ENCODE data around the gene SSH2.
"Not testable (repeated sequence)": the region's sequence is repeated elsewhere in the genome, so short reads cannot be mapped to it uniquely, and the experiment has no call there.

Gene SSH2

GRCh38 chr17:29914819-29915537 lies 15.1 kb downstream of the SSH2 start:
- no peaks in the 10 kb centered on the region for H3K9me3 Mint-ChIP-seq
- peaks cover 3% of the 10 kb centered on the region for H3K36me3 Mint-ChIP-seq (ENCODE audit: low read depth)
- H3K4me1 Mint-ChIP-seq, result peaks cover 24% of the 10 kb centered on the region
- H3K27ac Mint-ChIP-seq, result no peak overlapping the region
- H3K4me3 Mint-ChIP-seq, result no peak overlapping the region
- ATAC-seq, result no peak
- no peak for DNase-seq
- H3K27me3 Mint-ChIP-seq, result no peaks in the 10 kb centered on the region

DNA sequence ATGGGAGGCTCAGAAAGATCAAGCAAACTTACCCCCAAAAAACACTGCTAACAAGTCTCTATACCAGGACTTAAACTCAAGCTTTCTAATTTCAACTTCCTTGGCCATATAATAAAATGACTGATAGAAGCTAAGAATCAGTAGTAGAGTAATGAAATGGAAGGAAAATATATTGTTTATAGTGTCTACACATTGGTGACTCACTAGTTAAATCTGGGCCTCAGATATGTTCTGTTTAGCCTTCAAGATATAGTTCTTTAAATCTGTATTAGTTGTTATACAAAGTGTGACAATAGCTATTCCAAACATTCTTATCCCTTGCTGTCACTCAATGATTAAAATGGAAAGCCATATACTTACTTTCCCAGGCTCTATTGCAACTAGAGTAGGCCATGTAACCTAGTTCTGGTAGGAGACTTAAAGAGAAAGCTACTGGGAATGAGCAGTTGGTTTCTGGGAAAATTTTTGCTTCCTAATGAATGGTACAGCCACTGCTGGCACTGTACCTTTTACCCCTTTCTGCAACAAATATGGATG lies 18.3 kb downstream of the SSH2 start:
- Mint-ChIP-seq H3K27ac (no peak overlapping the region), H3K4me3 (no peak overlapping the region), H3K4me1 (peaks cover 20% of the 10 kb centered on the region), H3K36me3 (ENCODE audit: low read depth) (peaks cover 7% of the 10 kb centered on the region), H3K27me3 (no peaks in the 10 kb centered on the region), H3K9me3 (peaks cover 5% of the 10 kb centered on the region)
- DNase-seq (no peak), ATAC-seq (no peak)

DNA sequence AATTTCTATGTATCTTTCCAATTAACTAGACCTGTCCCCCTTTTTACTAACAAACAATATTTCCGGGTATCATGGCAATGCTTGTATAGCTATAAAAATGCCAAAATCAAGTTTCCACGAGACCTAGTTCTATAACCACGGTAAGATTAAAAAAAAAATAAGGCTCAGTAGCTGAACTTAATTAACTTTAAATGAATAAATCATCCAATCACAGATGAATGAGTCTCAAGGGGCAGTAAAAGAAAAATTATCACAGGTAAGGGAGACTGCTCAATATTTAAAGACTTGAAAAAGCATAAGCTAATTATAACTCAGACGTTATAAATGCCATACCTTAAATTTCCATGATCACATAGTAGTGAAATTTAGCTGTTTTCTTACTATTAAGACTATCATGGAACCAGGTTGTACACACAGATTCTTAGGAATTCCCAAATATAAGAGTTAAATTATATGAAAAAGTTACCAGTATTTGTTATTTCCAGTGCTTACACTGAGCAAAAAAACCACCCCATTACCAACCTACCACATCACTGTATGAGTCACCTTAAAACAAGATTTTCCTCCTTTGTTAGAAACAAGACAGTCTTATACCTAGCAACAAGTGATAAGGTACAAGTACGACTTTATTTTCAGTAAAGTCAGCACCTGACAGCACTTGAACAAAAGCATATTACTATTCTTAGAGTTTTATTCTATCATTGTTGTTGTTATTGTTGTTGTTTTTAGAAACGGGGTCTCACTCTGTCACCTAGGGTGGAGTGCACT lies 20.6 kb downstream of the SSH2 start:
- Mint-ChIP-seq H3K27ac (no peak overlapping the region), H3K4me1 (peaks cover 17% of the 10 kb centered on the region), H3K27me3 (no peaks in the 10 kb centered on the region), H3K4me3 (no peak overlapping the region), H3K9me3 (peaks cover 7% of the 10 kb centered on the region), H3K36me3 (ENCODE audit: low read depth) (peaks cover 7% of the 10 kb centered on the region)
- DNase-seq, result no peak
- ATAC-seq, result peak; percentile 94

DNA sequence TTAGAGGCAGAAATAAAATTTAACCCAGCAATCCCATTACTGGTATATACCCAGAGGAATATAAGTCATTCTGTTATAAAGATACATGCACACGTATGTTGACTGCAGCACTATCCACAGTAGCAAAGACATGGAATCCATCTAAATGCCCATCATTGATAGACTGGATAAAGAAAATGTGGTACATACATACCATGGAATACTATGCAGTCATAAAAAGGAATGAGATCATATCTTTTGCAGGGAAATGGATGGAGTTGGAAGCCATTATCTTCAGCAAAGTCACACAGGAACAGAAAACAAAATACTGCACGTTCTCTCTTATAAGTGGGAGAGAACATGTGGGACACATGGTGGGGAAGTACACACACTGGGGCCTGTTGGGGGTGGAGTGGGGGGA lies 23.1 kb downstream of the SSH2 start:
- Mint-ChIP-seq H3K4me3 (no peak overlapping the region), H3K27me3 (no peaks in the 10 kb centered on the region), H3K36me3 (ENCODE audit: low read depth) (peaks cover 4% of the 10 kb centered on the region), H3K4me1 (peaks cover 32% of the 10 kb centered on the region), H3K9me3 (peaks cover 7% of the 10 kb centered on the region), H3K27ac (no peak overlapping the region)
- DNase-seq, result no peak
- no peak for ATAC-seq

- Mint-ChIP-seq H3K9me3 (peaks cover 7% of the 10 kb centered on the region), H3K27ac (no peak overlapping the region), H3K4me3 (no peak overlapping the region), H3K27me3 (no peaks in the 10 kb centered on the region), H3K36me3 (ENCODE audit: low read depth) (peaks cover 4% of the 10 kb centered on the region), H3K4me1 (peaks cover 40% of the 10 kb centered on the region)
- DNase-seq, result no peak
- no peak for ATAC-seq
Measured at GRCh38 chr17:29905879-29906167, 24.2 kb downstream of the SSH2 start.

DNA sequence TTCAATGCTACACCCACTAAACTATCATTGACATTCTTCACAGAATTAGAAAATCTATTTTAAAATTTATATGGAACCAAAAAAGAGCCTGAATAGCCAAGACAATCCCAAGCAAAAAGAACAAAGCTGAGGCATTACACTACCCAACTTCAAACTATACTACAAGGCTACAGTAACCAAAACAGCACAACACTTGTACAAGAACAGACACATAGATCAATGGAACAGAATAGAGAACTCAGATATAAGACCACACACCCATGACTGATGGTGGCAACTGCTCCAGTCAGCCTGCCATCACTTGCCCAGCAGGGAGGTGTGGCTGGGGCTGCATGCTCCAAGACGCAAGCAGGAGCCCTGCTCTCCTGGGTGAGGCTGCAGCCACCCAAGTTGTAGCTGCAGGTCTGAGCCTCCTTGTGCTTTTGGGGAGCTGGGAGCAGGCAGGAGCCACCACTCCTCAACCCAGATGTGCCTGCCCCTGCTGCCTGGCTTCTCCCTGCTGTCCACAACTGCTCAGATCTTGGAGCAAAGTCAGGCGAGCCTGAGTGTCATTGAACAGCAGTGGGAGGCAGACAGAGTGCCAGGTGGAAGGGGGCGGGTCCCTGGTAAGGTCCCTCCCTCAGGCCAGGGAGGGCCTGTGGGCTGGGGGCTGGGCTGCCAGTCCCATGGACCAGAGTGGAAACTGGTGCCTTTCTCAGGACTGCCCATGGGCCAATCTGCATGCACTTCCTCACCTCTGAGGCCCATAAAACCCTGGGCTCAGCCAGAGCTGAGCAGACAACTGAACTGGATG lies 24.7 kb downstream of the SSH2 start:
- Mint-ChIP-seq H3K27me3 (no peaks in the 10 kb centered on the region), H3K4me1 (peaks cover 39% of the 10 kb centered on the region), H3K36me3 (ENCODE audit: low read depth) (peaks cover 4% of the 10 kb centered on the region), H3K9me3 (peaks cover 7% of the 10 kb centered on the region), H3K27ac (no peak overlapping the region), H3K4me3 (no peak overlapping the region)
- ATAC-seq (no peak), DNase-seq (no peak)

GRCh38 chr17:29903471-29903870 lies 26.6 kb downstream of the SSH2 start:
- no peak for ATAC-seq

GRCh38 chr17:29897136-29897535 lies 32.9 kb downstream of the SSH2 start:
- Mint-ChIP-seq H3K9me3 (peaks cover 19% of the 10 kb centered on the region), H3K4me1 (peaks cover 14% of the 10 kb centered on the region)
- ATAC-seq; H3K27me3 Mint-ChIP-seq; H3K27ac Mint-ChIP-seq; H3K36me3 Mint-ChIP-seq (ENCODE audit: low read depth); DNase-seq; H3K4me3 Mint-ChIP-seq: not testable (repeated sequence)

More at GRCh38 chr17:29903471-29903870, 26.6 kb downstream of the SSH2 start:
- Mint-ChIP-seq H3K4me1 (peaks cover 28% of the 10 kb centered on the region), H3K36me3 (ENCODE audit: low read depth) (peaks cover 4% of the 10 kb centered on the region), H3K27ac (no peak overlapping the region), H3K27me3 (no peaks in the 10 kb centered on the region), H3K4me3 (no peak overlapping the region), H3K9me3 (peaks cover 7% of the 10 kb centered on the region)
- DNase-seq, result no peak

DNA sequence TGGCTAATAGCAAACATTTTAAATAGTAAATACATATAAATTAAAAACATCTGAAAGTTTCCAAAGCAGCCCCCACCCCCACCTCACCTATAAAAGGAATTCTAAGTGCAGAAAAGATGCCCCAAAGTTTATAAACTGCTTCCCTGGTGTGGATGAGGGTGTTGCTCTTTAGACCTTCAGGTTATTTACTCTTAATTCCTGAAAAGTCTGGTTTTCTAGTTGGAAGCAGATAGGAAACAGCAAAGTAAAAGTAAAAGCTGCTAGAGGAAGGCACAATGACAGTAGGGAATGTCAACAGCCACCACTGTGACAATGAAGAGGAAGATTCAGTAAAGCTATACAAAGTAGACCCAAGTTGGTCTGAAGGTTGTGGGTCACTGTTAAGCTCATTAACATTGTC lies 37.8 kb downstream of the SSH2 start:
- Mint-ChIP-seq H3K36me3 (ENCODE audit: low read depth) (peaks cover 12% of the 10 kb centered on the region), H3K9me3 (peaks cover 19% of the 10 kb centered on the region), H3K27ac (no peak overlapping the region), H3K27me3 (no peaks in the 10 kb centered on the region), H3K4me3 (no peak overlapping the region), H3K4me1 (peaks cover 16% of the 10 kb centered on the region)
- DNase-seq (no peak), ATAC-seq (no peak)

GRCh38 chr17:29891131-29891530 lies 38.9 kb downstream of the SSH2 start:
- Mint-ChIP-seq H3K36me3 (ENCODE audit: low read depth) (peaks cover 13% of the 10 kb centered on the region), H3K4me3 (no peak overlapping the region), H3K27me3 (no peaks in the 10 kb centered on the region), H3K4me1 (peaks cover 16% of the 10 kb centered on the region), H3K9me3 (peaks cover 19% of the 10 kb centered on the region), H3K27ac (no peak overlapping the region)
- no peak for DNase-seq
- ATAC-seq, result no peak

GRCh38 chr17:29885031-29885640 lies 44.9 kb downstream of the SSH2 start:
- no peaks in the 10 kb centered on the region for H3K27me3 Mint-ChIP-seq
- no peaks in the 10 kb centered on the region for H3K9me3 Mint-ChIP-seq
- ATAC-seq, result no peak
- peaks cover 8% of the 10 kb centered on the region for H3K36me3 Mint-ChIP-seq (ENCODE audit: low read depth)
- no peak overlapping the region for H3K4me3 Mint-ChIP-seq
- H3K4me1 Mint-ChIP-seq, result peaks cover 18% of the 10 kb centered on the region
- no peak for DNase-seq
- no peak overlapping the region for H3K27ac Mint-ChIP-seq

- H3K36me3 Mint-ChIP-seq (ENCODE audit: low read depth), result peaks cover 4% of the 10 kb centered on the region
- H3K27me3 Mint-ChIP-seq, result no peaks in the 10 kb centered on the region
- no peak for ATAC-seq
- H3K4me1 Mint-ChIP-seq, result peaks cover 16% of the 10 kb centered on the region
- no peaks in the 10 kb centered on the region for H3K9me3 Mint-ChIP-seq
- no peak for DNase-seq
- no peak overlapping the region for H3K4me3 Mint-ChIP-seq
- no peak overlapping the region for H3K27ac Mint-ChIP-seq
Measured at GRCh38 chr17:29883497-29883896, 46.5 kb downstream of the SSH2 start.

- H3K27ac Mint-ChIP-seq, result no peak overlapping the region
- ATAC-seq (no peak), DNase-seq (no peak)
- no peak overlapping the region for H3K4me3 Mint-ChIP-seq
- no peaks in the 10 kb centered on the region for H3K9me3 Mint-ChIP-seq
- peaks cover 7% of the 10 kb centered on the region for H3K36me3 Mint-ChIP-seq (ENCODE audit: low read depth)
- H3K27me3 Mint-ChIP-seq, result no peaks in the 10 kb centered on the region
- peaks cover 16% of the 10 kb centered on the region for H3K4me1 Mint-ChIP-seq
Measured at GRCh38 chr17:29881256-29881655, 48.8 kb downstream of the SSH2 start.

DNA sequence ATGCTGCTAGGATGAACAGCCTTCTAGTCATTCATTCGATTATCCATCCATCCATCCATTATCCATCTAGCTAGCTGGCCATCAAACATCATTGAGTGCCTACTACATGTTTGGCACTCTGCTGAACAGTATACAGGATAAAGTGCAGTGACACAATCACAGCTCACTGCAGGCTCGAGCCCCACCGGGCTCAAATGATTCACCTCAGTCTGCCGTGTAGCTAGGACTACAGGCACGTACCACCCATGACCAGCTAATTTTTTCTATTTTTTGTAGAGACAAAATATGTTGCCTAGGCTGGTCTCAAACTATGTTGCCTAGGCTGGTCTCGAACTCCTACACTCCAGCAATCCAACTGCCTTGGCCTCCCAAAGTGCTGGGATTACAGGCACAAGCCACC lies 50.0 kb downstream of the SSH2 start:
- DNase-seq (no peak), ATAC-seq (no peak)
- Mint-ChIP-seq H3K4me1 (peaks cover 15% of the 10 kb centered on the region), H3K27ac (no peak overlapping the region), H3K27me3 (no peaks in the 10 kb centered on the region), H3K4me3 (no peak overlapping the region), H3K9me3 (no peaks in the 10 kb centered on the region), H3K36me3 (ENCODE audit: low read depth) (peaks cover 3% of the 10 kb centered on the region)
